Left renal pelvis (tissue), 4 donors: ENCODE measurements around the gene PGGT1B. TPM values are rescaled to one million over a fixed set of nuclear protein-coding genes. Genes with fewer than 3 reads are reported as not detected.
"Not testable (repeated sequence)": the region's sequence is repeated elsewhere in the genome, so short reads cannot be mapped to it uniquely, and the experiment has no call there.

Experiments
- DNase-seq, 4 donors: peaks; one replicate each; pipeline ENCODE4 v3.0.0-alpha.2; 2013; ENCODE audit warnings: low read depth in 4 of 4, low spot score in 3 of 4
- polyA plus RNA-seq, 4 donors: library from polyadenylated mRNA; unstranded; fragments of 120-200 nt; gene quantifications; one replicate each; pipeline ENCODE4 v1.2.1, GENCODE V29; 2013; ENCODE audit not compliant: insufficient read length in 4 of 4

Gene PGGT1B
- polyA plus RNA-seq, 4 donors, result 25.8 to 41.8 (median 33.5) TPM

DNA sequence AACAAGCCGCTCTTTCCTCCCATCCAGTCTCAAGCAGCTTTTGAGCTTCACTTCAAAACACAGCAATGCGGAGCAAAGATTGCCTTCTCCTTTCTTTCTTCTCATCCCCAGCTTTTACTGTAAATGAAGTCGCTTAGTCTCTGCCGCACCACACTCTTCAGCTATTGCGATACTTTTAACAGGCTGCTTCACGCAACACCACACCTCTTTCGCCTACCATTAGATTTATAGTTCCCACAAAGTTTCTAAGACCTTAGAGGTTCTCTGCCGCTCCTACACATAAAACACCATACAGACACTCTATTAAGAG, 711 bp downstream of the PGGT1B start:
- peak in 2 of 4 donors; percentile 0 to 10 for DNase-seq

DNA sequence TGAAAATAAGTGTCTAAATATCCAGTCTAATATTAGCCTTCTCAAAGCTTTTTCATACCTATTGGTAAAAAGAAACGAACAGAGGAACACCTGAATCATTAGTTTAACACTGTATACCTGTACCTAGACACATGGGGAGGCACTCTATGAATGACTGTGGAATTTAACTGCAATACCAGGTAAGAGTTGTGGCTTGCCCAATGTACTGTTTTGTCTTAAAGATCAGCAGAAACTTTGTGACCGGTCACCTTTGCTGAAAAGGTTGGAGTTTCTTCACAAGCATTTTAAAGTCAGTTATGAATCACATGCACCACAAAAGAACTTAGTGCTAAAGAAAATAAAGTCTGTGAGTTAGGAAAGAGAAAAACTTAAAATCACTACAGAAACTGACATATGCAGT, 2.4 kb downstream of the PGGT1B start:
- DNase-seq, result no peak

- DNase-seq, result no peak
Measured at GRCh38 chr5:115257981-115258380, 4.7 kb downstream of the PGGT1B start.

- DNase-seq, result not testable (repeated sequence)
Measured at GRCh38 chr5:115249379-115249778, 13.3 kb downstream of the PGGT1B start.

DNA sequence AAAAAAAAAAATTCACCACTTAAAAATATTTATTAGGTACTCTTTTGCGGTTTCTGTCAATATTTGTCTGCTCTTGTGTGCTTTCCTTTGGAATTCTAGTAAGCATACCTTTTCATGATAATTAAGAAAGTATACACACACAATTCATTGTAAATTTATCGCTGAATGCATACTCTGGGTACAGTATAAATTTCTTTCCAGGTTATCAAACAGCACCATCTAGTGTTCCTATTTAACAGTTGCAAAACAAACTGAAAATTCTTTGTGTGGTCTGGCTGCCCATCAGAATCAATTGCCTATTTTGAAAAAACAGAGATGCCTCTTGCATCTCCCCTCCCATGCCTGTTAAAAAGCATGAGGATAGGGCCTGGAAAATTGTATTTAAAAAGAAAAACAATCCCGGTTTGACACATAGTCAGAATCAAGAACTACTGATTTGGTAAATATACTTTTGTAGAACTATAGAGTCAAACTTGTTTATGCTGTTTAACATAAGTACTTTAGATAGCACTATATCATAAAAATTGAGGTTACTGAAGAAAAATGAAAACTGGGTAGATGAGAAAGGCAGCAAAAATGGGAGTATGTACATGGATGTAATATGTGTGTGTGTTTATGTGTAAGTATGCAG, 16.2 kb downstream of the PGGT1B start:
- peak in 3 of 4 donors; percentile 9 to 24 (median 14) for DNase-seq

- DNase-seq, result no peak
Measured at GRCh38 chr5:115243412-115243811, 19.3 kb downstream of the PGGT1B start.

- no peak for DNase-seq
Measured at GRCh38 chr5:115241881-115242642, 20.6 kb downstream of the PGGT1B start.

DNA sequence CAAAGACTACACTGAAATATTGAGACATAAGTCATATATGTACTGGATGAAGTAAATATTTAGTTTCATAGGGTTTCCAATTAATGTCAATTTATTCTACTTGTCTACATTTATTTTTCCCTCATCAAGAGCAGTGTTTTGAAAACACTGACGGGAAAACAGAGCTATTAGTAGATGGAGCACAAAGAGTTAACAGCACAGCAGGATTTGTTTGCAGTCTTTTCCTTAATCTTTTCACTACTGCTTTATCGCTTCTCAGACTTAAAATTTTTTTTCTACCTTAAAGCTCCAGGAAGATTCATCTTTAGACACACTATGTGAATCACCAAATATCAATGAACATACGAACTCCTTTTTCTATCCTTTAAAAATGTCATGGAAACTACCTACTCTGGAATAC, 25.6 kb downstream of the PGGT1B start:
- DNase-seq, result no peak

DNA sequence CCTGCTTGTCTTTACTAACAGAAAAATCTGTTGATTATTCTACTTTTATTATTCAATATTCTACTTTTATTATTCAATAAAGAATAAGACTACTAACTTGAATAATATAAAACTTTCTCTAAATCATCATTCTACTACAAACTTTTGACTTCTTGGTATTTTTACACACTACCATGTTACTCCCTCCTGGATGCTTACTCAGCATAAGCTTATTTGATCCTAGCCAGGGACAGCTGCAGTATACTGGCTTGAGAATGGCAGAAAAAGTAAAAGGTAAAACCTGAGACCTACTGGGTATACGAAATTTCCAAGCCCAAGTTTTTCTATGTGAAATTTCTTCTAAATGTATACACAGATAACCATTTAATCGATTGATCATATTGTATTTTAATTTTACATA, 26.1 kb downstream of the PGGT1B start:
- DNase-seq, result no peak

DNA sequence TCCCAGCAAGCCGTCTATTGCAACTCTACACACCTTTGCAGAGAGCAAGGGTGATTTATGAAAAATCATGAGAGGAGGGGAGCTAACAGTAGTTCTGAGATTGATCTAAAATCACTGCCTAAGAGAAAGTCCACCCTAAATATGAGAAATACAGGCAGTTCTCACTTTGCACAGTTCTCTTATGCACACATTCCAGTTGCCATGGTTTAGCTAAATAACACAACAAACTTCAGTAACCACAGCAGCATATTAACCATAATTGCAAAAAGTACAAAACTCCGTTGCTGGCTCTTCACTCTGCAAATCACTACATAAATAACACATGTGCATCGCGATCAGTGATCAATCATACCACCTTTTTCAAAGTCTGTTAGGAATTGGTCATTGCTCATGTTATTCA, 31.1 kb downstream of the PGGT1B start:
- no peak for DNase-seq

DNA sequence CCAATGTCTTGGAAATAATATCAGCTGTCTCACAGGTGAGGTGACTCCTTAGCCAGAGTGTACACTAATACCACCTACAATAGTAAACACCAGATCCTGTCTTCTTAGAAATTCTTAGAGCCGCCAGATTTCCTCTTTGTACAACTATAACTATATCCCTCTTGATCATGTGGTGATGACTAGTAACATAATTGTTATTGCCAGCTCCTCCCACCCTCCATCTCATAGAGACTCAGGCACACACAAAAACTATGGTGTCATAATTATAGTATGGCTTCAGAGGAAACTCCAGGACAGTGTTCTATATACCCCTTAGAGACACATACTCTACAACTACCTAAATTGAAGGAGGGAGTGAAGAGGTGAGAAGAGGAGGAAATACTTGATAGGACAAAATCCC, 33.1 kb downstream of the PGGT1B start:
- DNase-seq, result no peak

- no peak for DNase-seq
Measured at GRCh38 chr5:115227281-115227680, 35.4 kb downstream of the PGGT1B start.

DNA sequence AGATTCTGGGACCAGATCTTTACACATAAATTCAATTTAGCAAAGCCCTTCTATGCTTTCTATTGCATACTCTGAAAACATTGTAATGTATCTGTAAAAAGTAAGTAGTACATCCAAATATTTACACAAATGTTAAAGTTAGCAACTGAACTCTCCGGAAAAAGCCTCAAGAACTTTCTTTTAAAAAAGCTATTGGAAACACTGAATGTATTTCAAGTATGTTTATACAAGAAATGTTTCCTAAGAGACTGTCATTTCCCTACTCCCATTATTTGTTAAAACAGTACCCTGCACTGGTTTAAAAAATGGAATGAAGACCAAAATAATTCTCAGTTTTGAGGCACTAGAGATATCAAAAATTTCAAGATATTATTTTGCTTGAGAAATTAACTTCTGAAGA, 48.1 kb downstream of the PGGT1B start:
- DNase-seq, result no peak

DNA sequence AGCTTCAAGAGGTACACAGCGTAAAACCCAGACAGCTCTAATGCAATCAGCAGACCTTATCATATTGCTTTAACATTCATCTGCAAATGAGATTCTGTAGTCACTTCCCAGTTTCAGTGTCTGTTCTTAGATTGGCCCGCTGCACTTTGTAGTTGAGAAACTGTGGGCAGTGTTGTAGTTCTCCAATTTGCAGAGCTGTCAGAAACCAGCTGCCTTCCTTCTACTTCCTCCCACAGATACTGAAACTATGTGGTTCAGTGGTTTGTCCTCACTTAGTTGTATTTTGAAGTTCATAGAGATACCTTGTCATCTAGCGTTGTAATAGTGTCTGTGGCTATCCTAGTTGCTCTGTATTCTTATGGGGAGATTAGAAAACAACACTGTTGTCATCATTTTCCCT, 53.4 kb downstream of the PGGT1B start:
- DNase-seq, result peak; percentile 5 to 22 (median 18)

DNA sequence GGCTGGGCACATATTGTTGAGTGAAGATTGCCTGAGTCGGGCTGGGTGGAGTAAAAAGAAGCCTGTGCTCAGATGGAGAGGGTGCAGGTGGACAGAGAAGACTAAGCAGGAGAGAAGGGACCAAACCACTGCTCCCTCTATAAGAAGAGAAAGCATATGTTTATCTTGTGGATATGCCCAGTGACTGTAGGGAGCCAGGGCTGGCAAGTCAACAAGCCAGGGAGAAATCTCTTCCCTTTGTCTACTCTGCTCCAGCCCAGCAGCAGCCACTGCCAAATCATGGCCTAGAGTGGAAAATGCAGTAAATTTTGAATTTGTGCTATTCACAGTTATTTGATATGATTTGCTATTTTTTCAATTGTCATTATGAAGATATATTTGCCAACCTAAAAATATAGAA, 59.7 kb downstream of the PGGT1B start:
- DNase-seq, result no peak

GRCh38 chr5:115196161-115196560, 66.5 kb downstream of the PGGT1B start:
- no peak for DNase-seq

DNA sequence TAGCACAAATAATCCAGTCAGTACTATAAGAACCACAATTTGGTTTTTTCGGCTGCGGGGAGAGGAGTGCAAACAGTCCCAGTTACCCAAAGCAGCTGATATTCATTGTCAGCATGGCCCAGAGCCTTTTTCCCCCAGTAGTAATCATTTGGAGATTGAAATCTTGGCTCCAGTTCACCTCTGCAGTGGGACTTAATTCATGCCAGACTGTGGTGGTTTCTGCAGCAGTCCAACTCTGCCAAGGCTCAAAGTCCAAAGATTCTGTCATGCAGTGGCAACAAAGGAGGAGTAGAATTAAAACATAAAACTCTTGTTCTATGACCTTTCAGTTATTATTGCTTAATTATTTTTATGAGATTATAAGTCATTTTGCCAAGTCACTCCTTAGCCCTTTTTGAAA, 68.0 kb downstream of the PGGT1B start:
- DNase-seq, result no peak

DNA sequence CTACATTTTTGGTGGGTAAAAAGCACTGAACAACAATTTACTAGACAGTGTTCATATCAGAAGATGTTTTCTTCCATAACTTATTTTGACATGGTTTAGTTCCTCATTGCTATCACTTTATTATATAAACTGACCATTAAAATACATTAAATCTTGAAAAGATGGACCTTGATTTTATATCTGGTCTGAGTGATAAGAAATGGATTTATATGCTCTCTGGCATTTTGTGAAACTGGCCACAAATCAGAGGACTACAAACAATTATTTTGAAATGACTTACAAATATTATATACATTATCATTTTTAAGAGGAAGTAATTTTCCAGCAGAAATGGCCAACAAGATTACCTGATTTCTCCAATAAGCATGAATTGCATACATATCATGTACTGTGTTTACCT, 69.4 kb downstream of the PGGT1B start:
- no peak for DNase-seq

DNA sequence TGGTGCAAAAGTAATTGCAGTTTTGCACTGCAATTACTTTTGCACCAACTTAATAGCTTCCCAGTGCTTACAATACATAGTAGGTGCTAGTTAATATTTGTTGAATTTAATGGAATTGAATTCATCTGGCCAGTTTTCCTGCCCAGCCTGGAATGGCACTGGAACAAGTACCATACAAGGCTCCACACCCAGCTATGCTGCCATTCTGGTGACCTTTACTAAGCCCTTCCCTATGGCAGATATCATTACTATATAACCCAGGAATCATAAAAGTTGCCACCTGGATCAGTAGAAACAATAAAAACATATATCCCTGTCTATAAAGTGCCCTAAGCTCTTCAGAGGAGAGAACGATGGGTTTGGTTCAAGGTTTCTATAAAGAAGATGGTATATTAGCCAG, 70.6 kb downstream of the PGGT1B start:
- no peak for DNase-seq

DNA sequence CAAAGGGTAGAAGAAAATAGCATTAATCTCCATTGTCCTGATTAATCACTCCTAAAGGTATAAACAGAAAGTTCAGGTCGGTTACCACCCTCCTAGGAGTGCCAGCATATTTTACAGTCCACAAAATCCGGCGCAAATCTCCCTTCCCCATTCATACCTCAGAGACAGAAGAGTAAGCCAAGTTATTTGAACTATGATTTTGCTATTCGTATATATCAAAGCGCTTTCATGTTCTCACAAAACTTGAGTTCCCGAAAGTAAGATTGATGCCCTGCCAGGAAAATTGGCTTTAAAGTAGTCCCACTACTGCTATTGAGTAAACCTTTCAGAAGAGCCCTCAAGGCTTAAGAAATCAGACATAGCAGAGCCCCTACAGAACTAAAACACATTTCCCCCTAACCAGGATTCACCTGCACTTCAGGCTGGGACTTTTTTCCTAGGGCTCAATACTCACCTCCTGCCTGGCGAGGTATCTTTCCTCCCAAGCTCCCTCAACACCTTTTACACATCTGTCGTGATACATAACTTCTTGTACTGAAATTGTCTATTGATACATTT, 71.1 kb downstream of the PGGT1B start:
- no peak for DNase-seq

- DNase-seq, result no peak
Measured at GRCh38 chr5:115190388-115190787, 72.3 kb downstream of the PGGT1B start.

DNA sequence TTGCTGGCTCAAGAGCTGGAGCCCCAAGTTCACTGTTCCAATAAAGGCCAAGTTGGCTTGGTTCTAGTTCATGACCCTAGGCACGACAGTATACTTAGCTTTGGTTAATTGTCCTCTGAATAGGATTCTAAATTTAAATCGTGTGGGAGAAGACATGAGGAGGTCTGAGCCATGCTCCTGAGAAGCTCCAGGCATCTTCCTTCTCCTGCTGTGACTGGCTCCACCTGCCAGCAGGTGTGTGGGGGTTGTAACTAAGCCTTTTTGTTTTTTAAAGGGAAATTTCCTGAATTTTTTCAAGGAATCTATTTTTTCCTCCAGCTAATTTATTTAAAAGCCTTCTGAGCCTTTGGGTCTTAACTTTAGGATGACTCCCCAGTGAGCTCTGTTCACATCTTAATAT, 72.8 kb downstream of the PGGT1B start:
- DNase-seq, result no peak
